Measurements from ENCODE around the gene UBE2N. TPM values are rescaled to one million over a fixed set of nuclear protein-coding genes. Genes with fewer than 3 reads are reported as not detected.

Gene UBE2N
- total RNA-seq, 1 experiment from 2014 or later = 177 TPM

DNA sequence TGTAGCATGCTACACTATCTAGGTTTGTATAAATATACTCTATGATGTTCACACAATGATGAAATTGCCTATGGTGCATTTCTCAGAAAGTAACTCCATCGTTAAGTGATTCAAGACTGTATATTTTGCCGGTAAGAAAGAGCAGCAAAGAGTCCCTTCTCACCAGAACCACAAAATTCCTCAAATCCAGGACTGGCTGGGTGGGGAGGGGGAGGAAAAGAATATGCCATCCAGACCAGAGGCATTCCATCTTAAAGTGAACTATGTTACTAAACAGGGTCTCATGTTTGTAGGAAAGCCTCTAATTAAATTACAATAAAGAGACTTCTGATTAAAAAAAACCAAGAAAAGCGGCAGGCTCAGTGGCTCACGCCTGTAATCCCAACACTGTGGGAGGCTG is 11.5 kb downstream of the UBE2N start:
- no TSS peak for BruUV-seq (replicated peaks)
- no peak overlapping the region for H3K4me3 ChIP-seq (ENCODE audit: low read depth, low read length, poor library complexity, severe bottlenecking)
- intact Hi-C loops (cut with micrococcal nuclease; ENCODE audit: unreplicated experiment) = no loop called here
- no peak for DNase-seq (ENCODE audit: low spot score)
- ChIA-PET CTCF (no interaction called here), POLR2A (ENCODE audit: low non-redundant PET) (no interaction called here)
- no peaks in the 10 kb centered on the region for H3K36me3 ChIP-seq (ENCODE audit: insufficient read depth, low read length, poor library complexity, severe bottlenecking)
- H3K27me3 ChIP-seq (replicated peaks; ENCODE audit: insufficient read depth, low read depth, low read length, poor library complexity) = no peaks in the 10 kb centered on the region
- TF ChIP-seq EZH2 (IDR thresholded peaks at IDR 0.05; ENCODE audit: borderline replicate concordance, low read depth, low read length, poor library complexity, severe bottlenecking) = no peak
- no peak for TF ChIP-seq CTCF (conservative IDR thresholded peaks at IDR 0.05; ENCODE audit: low read depth, low read length)
- H3K4me1 ChIP-seq (ENCODE audit: insufficient read depth, low read length, poor library complexity, severe bottlenecking) = peaks cover 25% of the 10 kb centered on the region
- no peak overlapping the region for H3K27ac ChIP-seq (ENCODE audit: low read depth, low read length, poor library complexity, severe bottlenecking)
- no peaks in the 10 kb centered on the region for H3K9me3 ChIP-seq (ENCODE audit: low read depth, low read length, poor library complexity, severe bottlenecking)

DNA sequence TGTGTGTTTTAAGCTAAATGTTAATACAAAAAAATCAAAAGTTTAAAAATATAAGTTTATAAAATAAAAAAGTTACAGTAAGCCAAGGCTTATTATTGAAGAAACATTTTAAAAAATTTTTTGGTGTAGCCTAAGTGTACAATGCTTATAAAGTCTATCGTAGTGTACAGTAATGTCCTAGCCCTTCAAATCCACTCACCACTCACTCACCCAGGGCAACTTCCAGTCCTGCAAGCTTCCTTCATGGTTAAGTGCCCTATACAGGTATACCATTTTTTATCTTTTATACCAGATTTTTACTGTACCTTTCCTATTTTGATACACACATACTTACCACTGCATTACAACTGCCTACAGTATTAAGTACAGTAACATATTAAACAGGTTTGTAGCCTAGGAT is 11.9 kb downstream of the UBE2N start:
- intact Hi-C loops (cut with micrococcal nuclease; ENCODE audit: unreplicated experiment) = loop anchor here (10.0 kb wide), 1 partner anchor 675 kb away; no protein-coding TSS in a partner anchor
- Histone ChIP-seq H3K27ac (ENCODE audit: low read depth, low read length, poor library complexity, severe bottlenecking) (no peak overlapping the region), H3K4me3 (ENCODE audit: low read depth, low read length, poor library complexity, severe bottlenecking) (no peak overlapping the region), H3K27me3 (replicated peaks; ENCODE audit: insufficient read depth, low read depth, low read length, poor library complexity) (no peaks in the 10 kb centered on the region), H3K4me1 (ENCODE audit: insufficient read depth, low read length, poor library complexity, severe bottlenecking) (peaks cover 29% of the 10 kb centered on the region), H3K9me3 (ENCODE audit: low read depth, low read length, poor library complexity, severe bottlenecking) (no peaks in the 10 kb centered on the region), H3K36me3 (ENCODE audit: insufficient read depth, low read length, poor library complexity, severe bottlenecking) (no peaks in the 10 kb centered on the region)
- no peak for TF ChIP-seq CTCF (conservative IDR thresholded peaks at IDR 0.05; ENCODE audit: low read depth, low read length)
- no peak for TF ChIP-seq EZH2 (IDR thresholded peaks at IDR 0.05; ENCODE audit: borderline replicate concordance, low read depth, low read length, poor library complexity, severe bottlenecking)
- CTCF ChIA-PET = no interaction called here
- BruUV-seq (replicated peaks) = no TSS peak
- POLR2A ChIA-PET (ENCODE audit: low non-redundant PET) = no interaction called here
- no peak for DNase-seq (ENCODE audit: low spot score)

- no peak for DNase-seq (ENCODE audit: low spot score)
- Histone ChIP-seq H3K27me3 (replicated peaks; ENCODE audit: insufficient read depth, low read depth, low read length, poor library complexity) (no peaks in the 10 kb centered on the region), H3K36me3 (ENCODE audit: insufficient read depth, low read length, poor library complexity, severe bottlenecking) (no peaks in the 10 kb centered on the region), H3K9me3 (ENCODE audit: low read depth, low read length, poor library complexity, severe bottlenecking) (no peaks in the 10 kb centered on the region), H3K27ac (ENCODE audit: low read depth, low read length, poor library complexity, severe bottlenecking) (no peak overlapping the region), H3K4me3 (ENCODE audit: low read depth, low read length, poor library complexity, severe bottlenecking) (no peak overlapping the region), H3K4me1 (ENCODE audit: insufficient read depth, low read length, poor library complexity, severe bottlenecking) (peaks cover 31% of the 10 kb centered on the region)
- ChIA-PET POLR2A (ENCODE audit: low non-redundant PET) (no interaction called here), CTCF (no interaction called here)
- no peak for TF ChIP-seq CTCF (conservative IDR thresholded peaks at IDR 0.05; ENCODE audit: low read depth, low read length)
- TF ChIP-seq EZH2 (IDR thresholded peaks at IDR 0.05; ENCODE audit: borderline replicate concordance, low read depth, low read length, poor library complexity, severe bottlenecking) = no peak
- intact Hi-C loops (cut with micrococcal nuclease; ENCODE audit: unreplicated experiment) = loop anchor here (10.0 kb wide), 1 partner anchor 675 kb away; no protein-coding TSS in a partner anchor
- no TSS peak for BruUV-seq (replicated peaks)
Observed at GRCh38 chr12:93429448-93429847, 12.3 kb downstream of the UBE2N start.

Data from A673 (cell line).